Middle frontal gyrus (tissue), 1 donor: ENCODE results near the gene GLB1L3.
"Not testable (repeated sequence)": the region's sequence is repeated elsewhere in the genome, so short reads cannot be mapped to it uniquely, and the experiment has no call there.

Experiments
- DNase-seq: peaks from one replicate; pipeline ENCODE4 v3.0.0-alpha.2; 2015; ENCODE audit warnings: low spot score; ENCODE audit errors: extremely low spot score

GLB1L3 gene

DNA sequence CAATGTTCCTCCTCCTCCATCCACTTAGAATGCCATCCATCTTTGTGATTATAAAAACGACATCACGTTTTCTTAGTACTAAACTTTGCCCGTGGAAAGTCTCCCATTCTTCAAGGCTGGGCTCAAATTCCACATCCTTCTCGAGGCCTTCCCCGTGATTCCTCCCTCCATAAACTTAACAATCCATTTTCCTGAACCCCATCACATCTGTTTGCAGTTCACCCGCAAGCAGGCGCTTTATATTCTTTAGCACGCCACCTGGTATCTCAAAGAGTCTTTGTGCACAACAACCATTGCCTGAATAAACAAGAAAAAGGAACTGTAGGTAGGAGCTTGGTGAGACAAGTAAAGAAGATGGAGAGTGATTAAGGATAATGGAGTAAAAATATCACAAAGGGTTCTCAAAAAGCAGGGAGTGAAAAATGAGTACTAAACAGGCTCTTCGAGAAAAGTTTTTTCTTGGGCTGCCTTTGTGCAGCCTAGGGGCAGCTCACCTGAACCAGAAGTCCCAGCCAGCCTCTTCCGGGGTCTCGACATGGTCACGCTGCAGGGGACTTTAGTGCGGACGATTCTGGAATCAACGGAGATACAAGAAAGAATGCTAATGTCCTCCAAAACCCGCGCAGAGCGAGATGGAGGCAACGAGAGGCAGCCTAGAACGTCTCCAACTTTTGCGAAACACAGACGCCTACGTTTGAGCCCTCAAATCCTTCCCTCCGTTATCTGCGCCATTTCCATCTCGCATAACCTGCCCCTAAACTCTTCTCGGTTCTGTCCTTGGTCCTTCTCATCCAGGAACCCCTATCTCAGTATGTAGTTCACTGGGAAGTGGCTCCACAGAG lies 23.6 kb upstream of the GLB1L3 start:
- no peak for DNase-seq

DNA sequence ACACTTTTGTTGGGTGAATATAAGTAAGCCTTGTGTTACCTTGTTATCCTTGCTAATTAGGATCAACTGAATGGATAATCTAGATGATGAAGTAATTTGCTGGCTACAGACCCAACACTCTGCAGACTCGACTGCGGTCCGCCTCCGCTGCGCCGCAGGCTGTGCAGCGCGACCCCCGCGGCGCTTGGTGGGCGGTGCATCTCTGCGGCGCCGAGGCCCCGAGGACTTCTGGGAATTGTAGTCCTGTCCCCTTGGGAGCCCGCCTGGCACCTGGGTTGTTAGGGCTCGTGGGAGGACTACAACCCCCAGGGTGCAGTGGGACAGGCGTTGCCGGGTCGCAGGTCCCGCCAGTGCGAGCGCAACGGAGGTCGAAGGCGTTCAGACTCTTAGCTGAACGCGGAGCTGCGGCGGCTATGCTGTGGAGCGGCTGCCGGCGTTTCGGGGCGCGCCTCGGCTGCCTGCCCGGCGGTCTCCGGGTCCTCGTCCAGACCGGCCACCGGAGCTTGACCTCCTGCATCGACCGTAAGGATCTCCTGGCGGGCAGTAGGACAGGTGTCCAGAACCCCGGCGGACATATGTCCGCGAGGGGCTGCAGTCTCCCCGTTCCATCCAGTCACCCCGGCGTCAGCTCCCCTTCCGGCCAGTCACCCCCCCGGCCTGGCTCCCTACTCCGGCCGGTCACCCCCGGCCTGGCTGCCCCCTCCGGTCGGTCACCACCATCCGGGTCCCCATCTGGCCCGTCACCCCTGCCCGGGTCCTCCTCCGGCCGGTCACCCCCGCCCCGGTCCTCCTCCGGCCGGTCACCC lies 22.8 kb upstream of the GLB1L3 start, which contains the start of the genes ACAD8 and THYN1:
ACAD8 (plus strand) TSS at position 381 of the 806 bp plus-strand sequence; CDS start at position 414, 33 bp downstream.
THYN1 (minus strand) TSS at position 165 of the 806 bp plus-strand sequence. CDS start 470 bp downstream, outside the sequence.
- DNase-seq, result peak; percentile 95

DNA sequence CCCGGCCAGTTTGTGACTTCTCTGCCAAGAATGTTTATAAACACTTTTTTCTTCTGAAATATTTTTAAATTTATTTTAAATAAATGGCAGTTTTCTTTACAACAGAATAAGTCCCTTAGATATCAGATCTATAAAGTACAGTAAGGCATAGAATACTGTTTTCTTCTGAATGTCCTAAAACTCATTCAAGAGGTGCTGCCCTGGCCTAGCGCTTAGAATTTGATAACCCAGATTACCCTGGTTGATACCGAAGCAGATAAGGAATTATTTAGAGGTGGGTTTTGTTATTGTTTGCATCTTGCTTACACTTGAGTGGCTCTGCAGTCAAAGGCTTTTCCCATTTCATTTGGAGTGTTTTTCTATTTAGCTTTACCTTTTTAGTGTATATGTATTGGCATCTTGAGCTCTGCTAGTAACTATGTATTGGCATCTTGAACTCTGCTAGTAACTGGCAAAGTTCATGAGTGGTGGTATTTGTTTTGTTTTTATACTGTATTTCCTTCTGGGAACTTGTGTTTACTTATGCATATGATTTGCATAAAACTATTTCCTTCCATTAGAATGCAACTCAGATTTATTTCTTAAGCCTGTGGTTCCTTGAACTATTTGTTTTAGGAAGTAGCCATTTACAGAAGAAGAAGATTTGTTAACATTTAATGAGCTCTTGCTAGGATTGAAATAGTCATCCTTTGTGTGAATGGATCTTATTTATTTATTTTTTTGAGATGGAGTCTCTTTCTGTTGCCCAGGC lies 21.6 kb upstream of the GLB1L3 start:
- DNase-seq, result no peak

DNA sequence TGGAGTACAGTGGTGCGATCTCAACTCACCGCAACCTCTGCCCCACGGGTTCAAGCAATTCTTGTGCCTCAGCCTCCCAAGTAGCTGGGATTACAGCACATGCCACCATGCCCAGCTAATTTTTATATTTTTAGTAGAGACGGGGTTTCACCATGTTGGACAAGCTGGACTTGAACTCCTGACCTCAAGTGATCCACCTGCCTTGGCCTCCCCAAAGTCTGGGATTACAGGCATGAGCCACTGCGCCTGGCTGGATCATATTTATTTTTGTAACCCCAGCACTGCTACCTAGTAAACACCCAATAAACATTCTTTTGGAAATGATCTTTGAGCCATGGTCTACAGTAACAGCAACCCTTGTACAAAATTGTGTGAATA lies 21.0 kb upstream of the GLB1L3 start:
- not testable (repeated sequence) for DNase-seq

DNA sequence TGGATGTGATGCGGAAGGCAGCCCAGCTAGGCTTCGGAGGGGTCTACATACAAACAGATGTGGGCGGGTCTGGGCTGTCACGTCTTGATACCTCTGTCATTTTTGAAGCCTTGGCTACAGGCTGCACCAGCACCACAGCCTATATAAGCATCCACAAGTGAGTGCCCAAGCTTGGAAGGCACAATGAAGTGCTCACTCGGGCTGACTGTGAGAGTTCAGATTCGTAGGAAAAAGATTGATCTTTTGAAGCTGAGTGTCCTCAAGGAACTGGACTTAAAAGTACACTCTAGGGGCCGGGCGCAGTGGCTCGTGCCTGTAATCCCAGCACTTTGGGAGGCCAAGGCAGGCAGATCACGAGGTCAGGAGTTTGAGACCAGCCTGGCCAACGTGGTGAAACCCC lies 19.1 kb upstream of the GLB1L3 start:
- no peak for DNase-seq

DNA sequence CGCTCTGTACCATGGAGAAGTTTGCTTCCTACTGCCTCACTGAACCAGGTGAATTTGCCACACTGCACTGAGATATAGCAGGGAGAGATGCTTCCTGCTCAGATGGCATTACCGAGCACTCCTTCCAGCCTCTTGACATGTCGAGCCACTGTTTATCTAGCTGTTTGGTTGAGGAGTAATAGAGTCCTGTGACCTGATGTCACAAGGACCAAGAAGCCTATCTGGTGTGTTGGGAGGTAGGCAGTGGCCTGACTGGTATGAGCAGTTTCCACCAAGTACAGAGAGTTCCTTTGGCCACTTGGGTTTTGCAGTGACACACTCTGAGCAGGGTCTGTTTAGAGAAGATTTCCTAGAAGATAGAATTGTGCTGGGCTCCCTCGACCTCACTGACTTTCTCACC lies 17.6 kb upstream of the GLB1L3 start:
- DNase-seq, result no peak

DNA sequence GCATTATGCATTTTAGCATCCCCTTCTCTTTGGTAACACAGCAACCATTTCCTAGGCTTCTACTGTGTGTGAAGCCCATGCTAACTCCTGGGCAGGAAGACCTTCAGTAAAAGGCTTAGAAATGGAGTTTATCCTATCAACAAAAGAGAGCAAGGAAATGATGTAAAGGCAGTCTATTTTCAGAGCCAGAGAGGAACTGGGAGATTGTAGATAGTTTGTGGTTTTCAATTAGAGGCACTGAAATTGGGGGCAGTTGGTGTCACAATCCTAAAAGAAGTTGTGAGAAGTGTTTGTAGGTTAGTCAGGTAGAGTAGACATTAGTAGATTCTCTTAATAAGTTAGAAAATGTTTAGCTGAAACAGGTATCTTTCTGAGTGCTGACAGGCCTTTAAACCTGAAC lies 15.7 kb upstream of the GLB1L3 start:
- no peak for DNase-seq

DNA sequence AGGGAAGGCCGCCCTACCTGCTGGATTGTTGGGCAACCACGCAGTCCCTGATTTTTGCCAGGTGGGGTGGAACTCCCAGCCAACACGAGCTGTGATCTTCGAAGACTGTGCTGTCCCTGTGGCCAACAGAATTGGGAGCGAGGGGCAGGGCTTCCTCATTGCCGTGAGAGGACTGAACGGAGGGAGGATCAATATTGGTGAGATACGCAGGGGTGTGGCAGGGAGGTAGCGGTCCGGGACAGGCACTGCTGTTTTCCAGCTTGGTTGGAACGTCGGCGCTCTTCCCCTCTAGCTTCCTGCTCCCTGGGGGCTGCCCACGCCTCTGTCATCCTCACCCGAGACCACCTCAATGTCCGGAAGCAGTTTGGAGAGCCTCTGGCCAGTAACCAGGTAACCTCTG lies 15.2 kb upstream of the GLB1L3 start:
- no peak for DNase-seq

DNA sequence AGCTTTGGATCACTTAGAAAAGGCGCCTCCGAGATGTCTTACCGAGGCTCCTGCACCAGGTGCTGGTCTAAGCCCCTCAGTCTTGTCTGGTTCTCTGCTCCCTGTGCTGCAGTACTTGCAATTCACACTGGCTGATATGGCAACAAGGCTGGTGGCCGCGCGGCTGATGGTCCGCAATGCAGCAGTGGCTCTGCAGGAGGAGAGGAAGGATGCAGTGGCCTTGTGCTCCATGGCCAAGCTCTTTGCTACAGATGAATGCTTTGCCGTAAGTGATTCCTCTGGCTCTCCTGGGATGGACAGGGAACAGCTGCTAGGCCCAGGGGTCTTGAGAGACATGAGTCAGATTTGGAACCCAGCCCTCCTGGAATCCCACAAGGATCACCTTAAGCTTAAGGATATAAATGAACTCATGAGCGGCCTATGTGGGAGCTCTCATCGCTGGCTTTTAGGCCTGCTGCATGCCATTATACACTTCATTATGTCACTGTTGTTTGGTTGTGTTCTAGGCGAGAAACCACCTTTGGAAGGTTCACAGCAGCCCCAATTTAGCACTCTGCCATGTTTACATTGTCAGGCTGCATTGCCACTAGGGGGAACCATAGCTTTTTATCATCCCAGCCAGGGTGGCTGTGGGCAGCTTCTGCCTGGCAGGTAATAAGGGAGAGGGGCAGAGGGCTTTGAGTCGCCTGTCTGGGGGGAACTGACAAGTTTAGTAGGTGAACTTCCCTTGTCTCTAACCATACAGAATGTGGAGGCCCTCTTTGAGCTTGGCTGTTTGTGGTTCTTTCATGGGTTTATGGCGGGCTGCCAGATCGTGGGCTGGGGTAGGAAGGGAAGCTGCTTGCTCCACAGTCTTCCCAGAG lies 14.3 kb upstream of the GLB1L3 start:
- DNase-seq, result no peak

DNA sequence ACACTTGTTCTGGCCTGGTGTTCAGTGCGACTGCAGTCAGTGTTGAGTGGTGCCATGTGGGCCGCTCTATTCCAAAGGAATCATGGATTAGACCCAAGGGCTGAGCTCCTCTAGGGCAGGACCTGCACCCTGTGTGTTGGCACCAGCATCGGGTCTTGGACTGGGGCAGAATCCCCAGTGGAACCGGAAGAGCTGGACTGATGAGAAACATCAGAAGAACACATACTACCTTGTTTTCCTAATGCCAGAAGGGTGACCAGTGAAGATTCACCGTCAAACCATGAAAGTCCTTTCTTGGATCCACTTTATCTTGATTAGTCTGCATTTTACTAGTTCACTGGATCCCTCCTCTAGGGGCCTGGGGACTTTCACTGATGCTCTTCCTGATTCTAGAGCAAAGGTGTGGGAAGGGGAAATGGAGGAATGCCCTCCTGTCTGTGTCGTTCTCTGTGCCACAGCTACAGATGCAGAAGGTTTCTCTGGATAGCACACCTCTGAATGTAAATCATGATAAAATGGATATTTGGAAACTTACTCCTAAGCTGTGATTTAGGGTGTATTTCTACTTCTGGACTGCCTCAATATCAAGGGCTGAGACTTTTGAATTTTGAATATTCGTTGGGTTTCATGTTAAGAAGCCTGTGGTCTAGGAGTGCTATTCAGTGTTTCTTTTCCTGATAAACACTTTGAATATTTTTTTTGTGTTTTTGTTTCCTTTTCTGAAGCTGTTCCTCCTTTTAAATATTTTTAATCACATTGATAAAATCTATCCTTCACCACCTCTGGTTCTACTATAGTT lies 11.0 kb upstream of the GLB1L3 start:
- DNase-seq, result no peak

DNA sequence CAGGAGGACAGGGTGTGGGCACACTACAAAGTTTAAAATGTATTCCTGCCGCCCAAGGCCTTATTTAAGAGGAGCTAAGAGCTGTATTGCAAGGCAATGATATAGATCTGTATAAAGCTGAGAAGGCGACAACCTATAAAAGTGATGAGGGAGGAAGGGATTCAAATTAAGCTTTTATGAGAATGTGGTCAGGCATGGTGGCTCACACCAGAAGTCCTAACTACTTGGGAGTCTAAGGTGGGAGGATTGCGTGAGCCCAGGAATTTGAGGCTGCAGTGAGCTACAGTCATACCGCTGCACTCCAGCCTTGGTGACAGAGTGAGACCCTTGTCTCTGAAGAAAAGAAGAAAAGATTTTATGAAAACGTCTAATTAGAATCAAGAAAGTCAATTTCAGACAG lies 9.7 kb upstream of the GLB1L3 start:
- DNase-seq, result no peak

DNA sequence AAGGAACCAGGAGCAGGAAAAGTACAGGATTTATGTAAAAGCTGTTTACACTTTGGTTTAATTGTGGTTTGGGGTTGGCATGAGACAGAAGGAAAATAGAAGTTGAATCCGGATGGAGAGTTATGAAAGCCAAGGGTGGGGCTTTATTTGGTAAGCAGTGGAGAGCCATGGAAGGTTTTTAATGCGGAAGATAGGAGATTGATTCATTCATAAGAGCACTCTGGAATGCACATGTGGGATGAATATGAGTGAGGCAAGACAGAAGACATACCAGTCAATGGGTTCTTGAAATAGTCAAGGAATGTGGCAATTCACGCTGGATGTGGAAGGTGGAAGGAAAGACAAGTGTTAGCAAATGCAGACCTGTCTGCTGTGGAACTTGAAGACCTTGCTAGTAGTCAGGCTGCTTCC lies 9.3 kb upstream of the GLB1L3 start:
- DNase-seq, result no peak

DNA sequence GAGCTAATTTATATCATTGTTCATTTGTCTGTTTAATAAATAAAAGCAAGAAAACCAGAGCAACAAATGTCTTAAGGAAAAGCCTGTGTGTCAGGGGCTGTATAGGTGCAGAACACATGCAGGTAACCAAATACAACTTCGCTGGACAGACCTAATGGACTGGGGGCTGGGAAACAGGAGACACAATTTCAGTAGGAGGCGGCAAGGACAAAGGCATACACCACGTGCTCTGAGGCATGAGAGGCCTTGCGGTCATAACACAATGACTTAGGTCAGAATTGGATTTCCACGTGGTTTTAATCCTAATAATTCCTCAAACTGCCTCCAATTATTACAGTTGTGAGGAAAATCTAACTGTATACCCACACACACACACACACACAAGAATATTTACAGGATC lies 8.7 kb upstream of the GLB1L3 start:
- no peak for DNase-seq

DNA sequence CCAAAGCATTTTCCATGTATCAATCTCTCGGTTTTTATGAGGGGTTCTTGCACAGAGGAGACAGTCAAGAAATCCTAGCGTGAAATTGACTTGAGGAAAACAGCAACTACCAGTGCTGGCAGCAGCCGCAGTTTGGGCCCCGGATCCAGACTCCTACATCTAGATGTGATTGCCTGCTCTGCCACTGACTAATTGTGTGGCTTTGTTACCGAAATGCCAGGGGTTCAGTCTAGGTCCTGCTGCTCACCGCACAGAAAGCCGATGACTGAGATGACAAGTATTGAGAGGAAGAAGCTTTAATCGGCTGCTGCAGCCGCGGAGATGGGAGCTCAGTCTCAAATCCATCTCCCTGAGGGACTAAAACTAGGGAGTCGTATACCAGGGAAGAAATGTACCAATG lies 8.2 kb upstream of the GLB1L3 start:
- no peak for DNase-seq

DNA sequence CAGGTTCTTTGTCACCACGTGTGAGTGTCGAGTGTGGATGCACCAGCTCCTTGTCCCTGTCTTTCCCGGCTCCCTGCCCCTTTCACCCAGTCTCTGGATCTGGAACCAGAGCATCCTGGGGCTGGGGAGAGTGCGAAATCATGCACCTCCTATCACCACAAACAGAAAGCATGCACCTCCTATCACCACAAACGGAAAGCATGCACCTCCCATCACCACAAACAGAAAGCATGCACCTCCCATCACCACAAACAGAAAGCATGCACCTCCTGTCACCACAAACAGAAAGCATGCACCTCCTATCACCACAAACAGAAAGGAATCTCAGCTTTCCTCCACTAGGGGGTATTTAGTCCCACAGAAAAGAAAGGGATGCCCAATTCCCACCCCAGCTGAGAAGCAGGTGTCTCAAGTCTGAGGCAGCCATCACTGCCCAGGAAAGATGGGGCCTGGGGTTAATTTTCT lies 5.9 kb upstream of the GLB1L3 start:
- DNase-seq, result no peak

DNA sequence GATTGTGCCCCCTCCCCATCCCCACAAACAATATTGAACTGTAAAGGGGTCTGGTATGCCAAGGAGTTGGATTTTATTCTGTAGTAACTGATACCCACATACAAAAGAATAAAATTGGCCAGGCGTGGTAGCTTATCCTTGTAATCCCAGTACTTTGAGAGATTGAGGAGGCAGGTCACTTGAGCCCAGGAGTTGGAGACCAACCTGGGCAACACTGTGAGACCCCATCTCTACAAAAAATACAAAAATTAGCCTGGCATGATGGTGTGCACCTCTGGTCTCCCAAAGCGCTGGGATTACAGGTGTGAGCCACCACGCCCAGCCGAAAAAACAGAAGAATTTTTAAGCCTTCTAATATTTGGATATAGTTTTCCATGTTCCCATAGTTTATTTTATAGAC lies 4.2 kb upstream of the GLB1L3 start:
- no peak for DNase-seq

DNA sequence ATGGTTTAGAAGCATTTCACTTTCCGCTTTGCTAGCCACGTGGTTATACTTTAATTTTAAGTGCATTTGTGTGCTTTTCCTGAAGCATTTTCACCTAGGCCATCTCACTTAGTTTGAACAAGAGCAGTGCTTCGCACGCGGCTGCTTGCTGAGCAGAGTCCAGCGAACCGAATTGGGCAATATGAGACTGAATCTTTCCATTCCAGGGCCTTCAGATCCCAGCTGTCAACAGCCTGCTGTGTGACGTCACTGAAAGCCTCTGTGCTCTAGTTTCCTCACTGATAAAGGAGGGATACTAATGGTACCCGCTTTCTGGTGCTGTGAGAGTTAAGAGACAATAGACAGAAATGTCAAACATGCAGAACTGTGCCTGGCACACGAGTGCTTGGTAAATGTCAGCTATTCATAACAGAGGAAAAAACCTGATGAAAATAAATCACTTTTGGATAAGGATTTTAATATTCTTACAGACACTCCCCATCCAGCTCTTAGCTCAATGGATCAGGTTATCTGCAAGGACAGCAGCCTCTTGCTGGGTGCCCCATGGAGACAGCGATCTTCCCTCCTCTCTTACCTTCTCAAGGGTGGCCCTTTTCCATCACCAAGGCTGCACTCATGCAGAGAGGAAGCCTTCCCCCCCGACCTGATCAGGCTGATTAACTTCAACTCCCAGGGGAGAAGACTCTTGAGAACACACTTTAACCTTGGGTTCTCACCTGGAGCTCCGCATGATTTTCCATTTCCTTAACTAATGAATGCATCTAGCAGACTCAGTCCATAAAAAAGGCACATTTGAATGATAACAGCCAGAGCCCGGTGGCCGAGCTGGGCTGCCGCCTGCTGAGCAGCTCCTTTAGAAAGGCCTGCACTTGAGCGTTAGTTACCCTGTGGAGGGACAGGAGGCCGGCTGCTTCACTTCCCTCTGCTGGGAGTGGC lies 3.5 kb upstream of the GLB1L3 start:
- DNase-seq, result no peak

DNA sequence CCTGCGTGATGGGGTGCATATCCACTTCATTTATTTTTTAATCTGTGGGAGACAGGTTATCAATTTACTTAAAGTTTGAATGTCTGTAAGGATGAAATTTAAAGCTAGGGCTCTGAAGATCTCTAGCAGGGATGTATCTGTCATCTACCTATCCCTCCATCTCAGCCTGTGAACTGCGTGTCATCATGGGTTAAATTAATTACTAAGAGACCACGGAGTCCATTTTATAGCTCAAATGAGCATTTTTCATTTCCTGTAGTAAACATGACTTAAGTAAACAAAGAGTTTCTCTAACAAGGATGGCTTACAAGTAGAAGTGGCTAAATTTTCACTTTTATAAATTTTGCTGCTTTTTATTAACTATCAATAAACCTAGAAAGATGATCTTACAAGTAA lies 2.9 kb upstream of the GLB1L3 start:
- DNase-seq, result no peak

DNA sequence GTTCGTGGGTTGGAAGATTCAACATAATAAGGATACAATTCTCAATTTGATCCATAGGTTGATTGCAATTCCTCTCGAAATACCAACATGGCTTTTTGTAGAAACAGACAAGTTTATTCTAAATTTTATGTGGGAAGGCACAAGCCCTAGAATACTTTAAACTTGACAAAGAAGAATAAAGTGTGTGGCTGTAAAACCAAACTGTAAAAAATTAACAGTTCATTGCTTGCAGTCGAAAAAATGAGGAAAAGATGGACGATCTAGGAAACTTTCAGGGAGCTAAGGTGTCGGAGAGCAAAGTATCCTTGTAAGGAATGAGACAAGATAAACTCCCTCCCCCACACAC lies 1.0 kb upstream of the GLB1L3 start:
- no peak for DNase-seq
